GM19395 (cell line): ENCODE data around the gene OSTN.
"Not testable (repeated sequence)": the region's sequence is repeated elsewhere in the genome, so short reads cannot be mapped to it uniquely, and the experiment has no call there.

Experiments used
- ATAC-seq: cut with Tn5 transposase; IDR thresholded peaks from one replicate; pipeline ENCODE4 v1.9.1; 2021; ENCODE audit warnings: mild to moderate bottlenecking, moderate library complexity; ENCODE audit not compliant: unreplicated experiment

The OSTN gene, protein sequence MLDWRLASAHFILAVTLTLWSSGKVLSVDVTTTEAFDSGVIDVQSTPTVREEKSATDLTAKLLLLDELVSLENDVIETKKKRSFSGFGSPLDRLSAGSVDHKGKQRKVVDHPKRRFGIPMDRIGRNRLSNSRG

DNA sequence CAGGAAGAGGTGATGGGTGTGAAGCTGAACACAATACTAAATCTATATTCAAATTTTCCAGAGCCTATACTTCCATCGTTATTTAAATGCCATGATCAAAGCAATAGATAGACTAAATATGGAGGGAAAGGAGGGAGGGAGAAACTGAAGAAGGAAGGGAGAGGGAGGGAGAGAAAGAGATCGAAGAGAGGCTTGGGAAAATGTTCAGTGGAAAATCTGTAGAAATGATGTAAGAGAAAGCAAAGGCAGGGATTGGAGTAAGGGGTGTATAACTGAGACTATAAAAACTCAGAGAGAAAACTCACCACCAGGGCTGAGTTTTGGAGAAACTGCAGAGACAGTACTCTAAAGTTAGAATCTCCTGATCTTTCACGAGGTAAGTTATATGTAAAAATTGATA, at the start of gene OSTN:
TSS of gene OSTN (plus strand) at position 310 of the 400 bp plus-strand sequence. CDS start 13,292 bp downstream, outside the sequence.
- no peak for ATAC-seq

DNA sequence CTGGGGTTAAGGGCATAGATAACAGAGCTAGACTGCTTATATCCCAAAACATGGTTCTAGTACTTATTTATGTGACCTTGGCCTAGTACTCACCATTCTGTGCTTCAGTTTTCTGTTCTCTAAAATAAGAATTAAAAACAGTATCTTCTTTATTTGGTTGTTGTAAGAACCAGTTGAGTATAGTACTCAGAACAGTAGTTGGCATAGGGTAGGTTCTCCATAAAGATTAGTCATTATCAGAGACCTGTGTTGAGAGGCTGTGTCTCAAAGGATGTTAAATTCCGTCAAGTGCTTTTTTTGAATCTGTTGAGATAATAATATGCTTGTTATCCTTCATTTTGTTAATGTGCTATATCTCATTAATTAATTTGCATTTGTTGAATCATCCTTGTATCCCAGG, 47.4 kb upstream of the OSTN start:
- ATAC-seq = no peak

DNA sequence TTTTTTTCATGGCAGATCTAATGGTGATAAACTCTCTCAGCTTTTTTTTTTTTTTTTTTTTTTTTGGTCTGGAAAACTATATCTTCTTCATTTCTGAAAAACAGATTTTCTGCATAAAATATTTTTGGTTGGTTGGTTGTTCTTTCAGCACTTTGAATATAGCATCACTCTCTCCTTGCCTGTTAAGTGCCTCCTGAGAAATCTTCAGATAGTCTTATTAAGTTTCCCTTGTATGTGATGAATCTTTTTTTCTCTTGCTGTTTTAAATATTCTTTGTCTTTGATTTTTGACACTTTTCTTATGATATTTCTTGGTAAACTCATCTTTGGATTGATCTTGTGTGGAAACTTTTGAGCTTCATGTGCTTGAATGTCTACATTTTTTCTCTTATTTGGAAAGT, 44.2 kb upstream of the OSTN start:
- no peak for ATAC-seq

DNA sequence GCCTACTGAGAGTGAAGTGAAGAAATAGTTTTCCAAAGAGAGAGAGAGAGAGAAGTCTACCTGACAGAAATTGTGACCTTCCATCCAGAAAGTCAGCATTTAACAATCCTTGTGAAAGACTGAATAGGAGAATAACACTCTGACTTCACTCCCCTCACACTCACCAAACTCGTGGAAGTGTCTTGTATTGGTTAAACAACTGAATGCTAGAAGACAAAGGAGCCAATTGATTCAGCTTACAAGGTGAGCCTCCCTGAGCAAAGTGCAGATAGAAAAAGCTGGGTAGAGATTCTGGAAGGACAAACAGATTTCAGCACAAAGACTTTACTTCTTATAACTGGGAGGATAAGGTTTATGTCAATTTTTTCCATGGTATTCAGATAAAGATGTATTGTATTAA, 40.8 kb upstream of the OSTN start:
- ATAC-seq = no peak

DNA sequence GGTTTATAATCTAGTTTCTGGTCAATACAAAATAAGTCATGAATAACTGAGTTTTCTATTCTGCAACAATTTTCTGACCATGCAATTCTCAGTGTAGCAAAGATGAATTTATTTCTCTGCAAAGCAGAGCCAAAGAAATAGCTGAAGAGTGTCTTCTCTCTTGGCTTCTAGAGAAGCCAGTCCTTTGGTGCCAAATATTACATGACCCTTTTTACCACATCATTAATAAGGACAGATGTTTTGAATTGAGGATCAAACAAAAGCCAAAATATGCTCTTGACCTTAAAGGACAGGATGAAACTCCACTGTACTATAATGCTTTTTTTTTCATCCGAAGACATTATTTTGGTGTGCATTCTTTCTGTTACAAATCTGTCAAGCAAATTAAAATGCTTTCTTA, 40.2 kb upstream of the OSTN start:
- ATAC-seq = no peak

DNA sequence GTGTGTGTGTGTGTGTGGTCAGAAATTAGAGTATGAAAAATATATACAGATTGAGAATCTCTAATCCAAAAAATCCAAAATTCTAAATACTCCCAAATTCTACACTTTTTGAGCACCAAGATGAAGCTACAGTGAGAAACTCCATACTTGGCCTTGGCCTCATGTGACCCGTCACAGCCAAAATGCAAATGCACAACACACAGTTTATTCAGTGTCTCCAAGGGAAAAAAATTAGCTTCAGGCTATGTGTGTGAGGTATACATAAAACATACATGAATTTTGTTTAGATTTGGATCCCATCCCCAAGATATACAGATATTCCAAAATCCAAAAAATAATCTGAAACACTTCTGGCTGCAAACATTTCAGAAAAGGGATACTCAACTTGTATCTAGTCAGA, 33.2 kb upstream of the OSTN start:
- no peak for ATAC-seq

DNA sequence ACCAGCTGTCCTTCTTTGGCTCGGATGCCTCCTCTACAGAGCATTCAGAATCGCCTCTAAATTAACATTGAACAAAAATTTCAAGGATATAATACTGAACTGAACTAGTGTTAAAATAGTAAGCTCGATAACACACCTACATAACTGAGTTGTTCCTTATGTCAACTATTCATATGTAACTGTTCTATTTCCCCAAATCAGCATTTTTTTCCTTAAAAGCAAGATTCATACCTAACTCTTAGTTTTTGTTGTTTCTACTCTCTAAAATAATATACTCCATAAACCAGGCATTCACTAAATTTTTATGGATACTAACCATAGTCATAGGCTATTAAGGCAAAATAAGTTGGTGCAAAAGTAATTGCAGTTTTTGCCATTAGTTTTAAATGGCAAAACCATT, 32.7 kb upstream of the OSTN start:
- no peak for ATAC-seq

DNA sequence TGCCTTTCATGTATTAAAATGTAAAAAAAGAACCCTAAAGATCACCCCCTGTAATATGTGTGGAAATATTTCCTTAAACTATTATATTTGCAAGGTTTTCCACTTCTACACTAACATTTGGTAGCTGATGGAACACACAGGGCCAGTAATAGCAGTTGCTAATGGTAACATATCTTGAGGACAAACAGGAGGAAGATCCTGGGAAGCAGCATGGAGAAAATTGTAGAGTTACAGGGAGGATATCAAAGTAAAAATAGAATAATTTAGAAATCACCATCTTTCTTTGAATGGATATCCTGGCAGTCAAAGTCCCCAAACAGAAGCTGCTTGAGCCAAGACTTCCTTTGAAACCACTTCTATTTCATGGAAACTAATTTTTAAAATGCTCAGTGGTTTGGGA, 29.5 kb upstream of the OSTN start:
- ATAC-seq = no peak

DNA sequence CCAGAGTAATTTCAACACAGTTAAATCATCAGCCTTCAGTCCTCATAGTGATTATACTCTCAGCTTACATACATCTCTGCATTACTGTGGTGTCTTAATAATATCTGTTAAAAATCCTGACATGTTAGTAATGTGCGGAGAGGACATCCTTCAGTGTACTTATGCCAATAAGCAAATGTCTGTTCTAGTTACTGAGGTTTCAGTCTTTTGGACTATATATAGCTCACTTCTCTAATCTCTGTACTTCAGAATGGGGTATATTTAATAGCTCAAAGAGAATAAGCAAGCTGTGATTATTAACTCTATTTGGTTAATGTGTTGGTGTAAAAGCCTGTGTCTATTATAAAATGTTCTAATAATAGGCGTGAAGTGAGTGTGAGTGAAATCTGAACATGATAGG, 28.9 kb upstream of the OSTN start:
- peak; percentile 68 for ATAC-seq

DNA sequence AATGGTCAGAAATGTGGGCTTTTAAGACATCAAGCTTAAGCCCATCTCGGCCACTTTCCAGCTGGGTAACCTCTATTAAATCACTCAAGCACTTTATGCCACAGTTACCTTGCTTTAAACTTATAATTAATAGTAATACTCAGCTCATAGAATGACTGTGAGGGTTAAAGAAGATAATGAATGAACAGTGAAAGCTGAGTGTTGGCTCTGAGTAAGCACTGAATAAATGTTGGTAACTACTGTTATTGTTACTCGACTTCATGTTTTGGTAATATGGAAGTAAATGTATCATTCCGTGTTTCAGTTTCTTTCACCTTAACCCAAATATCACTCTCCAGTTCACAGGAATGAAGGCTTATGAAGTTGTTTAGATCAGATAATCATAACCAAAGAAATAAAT, 23.9 kb upstream of the OSTN start:
- ATAC-seq = no peak

DNA sequence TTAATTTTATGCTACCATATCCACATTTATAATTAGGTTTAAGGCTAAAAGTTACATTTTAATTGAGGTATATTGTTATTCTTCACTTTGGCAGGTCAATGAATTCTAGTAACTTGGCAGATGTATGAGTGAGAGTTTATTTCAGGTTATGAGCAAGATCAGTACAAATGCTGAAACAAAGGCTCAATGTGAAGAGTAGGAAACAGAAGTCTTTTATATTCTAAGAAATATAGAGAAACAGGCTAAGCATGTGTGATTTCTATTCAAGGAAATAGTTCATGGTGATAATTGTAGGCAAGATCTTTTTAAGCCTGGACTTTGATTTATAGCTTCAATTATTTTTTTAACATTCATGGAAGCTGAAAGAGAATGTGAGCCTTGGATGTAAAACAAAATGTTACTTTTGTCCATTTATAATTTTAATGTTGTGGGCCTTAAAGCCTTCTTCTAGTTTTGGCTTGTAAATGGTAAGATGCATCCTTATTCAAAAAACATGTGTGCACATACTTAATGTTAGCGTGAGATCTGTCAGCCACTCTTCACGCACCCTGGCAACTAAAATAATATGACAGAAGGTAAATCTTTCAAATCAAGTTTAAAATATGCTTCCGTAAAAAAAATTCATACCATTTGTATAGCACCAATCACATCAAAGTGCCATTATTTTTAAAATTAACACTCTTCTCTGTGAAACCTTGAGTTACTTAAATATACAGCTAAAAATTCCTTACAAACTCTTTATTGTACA, 22.8 kb upstream of the OSTN start:
- ATAC-seq = no peak

DNA sequence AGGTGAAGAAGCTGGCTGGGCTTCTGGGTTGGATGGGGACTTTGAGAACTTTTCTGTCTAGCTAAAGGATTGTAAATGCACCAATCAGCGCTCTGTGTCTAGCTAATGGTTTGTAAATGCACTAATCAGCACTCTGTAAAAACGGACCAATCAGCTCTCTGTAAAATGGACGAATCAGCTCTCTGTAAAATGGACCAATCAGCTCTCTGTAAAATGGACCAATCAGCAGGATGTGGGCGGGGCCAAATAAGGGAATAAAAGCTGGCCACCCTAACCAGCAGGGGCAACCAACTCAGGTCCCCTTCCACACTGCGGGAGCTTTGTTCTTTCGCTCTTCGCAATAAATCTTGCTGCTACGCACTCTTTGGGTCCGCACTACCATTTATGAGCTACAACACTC, 13.7 kb upstream of the OSTN start:
- ATAC-seq = not testable (repeated sequence)

DNA sequence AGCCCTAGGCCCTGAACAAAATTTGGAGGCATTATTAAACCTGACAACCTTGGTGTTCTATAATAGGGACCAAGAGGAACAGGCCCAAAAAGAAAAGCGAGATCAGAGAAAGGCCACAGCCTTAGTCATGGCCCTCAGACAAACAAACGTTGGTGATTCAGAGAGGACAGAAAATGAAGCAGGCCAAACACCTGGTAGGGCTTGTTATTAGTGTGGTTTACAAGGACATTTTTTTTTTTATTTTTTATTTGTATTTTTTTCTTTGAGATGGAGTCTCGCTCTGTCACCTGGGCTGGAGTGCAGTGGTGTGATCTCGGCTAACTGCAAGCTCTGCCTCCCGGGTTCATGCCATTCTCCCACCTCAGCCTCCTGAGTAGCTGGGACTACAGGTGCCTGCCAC, 10.8 kb upstream of the OSTN start:
- not testable (repeated sequence) for ATAC-seq

DNA sequence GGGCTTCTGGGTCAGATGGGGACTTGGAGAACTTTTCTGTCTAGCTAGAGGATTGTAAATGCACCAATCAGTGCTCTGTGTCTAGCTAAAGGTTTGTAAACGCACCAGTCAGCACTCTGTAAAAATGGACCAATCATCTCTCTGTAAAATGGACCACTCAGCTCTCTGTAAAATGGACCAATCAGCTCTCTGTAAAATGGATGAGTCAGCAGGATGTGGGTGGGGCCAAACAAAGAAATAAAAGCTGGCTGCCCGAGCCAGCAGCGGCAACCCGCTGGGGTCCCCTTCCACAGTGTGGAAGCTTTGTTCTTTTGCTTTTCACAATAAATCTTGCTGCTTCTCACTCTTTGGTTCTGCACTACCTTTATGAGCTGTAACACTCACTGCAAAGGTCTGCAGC, 6.8 kb upstream of the OSTN start:
- ATAC-seq = not testable (repeated sequence)

DNA sequence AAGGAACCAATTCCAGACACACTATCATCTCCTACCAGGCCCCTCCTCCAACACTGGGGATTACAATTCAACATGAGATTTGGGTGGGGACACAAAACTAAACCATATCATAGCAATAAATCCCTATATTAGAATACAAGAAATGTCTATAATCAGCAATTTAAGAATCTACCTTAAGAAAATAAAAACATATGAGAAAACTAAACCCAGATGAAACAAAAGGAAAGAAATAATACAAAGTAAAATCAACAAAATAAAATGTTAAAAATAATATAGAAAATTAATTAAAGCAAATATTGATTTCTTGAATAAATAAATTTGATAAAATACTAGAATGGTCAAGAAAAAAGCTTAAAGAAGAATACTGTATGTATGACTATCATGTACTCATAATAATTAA, 6.1 kb upstream of the OSTN start:
- ATAC-seq = no peak

DNA sequence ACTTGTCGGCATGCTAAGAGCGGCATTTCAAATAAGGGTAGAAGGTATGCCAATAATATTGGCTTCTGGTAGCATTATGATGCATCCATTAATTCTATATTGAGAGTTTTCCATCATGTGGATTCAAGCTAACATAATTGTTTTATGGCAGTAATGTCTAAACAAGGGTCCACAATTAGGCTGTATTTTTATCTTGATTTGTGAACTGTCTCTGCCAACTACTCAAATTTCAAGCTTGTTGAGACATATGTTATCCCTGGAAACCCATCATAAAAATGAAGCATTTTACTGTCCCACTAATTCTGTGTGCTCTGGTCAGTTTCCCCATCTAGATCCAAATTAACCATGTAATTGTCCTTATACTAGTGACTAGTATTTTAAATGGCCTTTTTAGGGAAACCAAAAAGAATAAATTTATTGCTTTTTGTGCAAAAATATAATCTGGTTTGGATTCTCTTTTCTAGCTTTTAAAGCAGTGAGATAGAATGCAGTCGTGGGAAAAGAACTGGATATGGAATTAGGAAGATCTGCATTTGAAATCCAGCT, 1.2 kb upstream of the OSTN start:
- ATAC-seq = no peak

DNA sequence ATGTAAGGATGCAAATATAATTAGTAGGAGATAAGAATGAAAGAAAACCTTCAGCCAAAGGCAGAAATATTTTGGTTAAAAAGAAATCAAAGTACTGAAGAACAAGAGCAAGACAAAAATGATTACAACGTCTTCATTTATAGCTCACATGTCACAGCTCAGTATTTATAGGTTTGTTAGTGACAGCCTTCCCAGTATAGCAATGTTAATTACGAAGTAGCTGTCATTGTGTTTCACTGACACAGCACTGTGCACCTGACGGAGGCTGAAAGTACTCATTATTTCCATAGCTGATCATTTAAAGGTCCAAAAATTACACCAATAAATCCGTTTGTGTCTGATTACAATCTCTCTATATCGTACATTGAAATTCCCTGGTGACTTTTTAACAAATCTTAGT, 561 bp upstream of the OSTN start:
- no peak for ATAC-seq

DNA sequence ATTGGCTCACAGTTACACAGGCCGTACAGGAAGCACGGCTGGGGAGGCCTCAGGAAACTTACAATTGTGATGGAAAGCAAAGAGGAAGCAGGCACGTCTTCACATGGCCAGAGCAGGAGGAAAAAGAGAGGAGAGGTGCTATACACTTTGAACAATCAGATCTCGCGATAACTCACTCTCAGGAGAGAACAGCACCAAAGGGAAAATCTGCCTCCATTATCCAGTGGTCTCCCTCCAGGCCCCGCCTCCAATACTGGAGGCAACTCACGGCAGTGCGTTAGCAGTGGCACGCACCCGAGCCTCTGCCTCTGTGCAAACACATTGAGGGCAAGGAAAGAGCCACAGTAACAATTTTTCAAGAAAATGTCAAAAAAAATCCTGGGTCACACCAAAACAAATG, 11.0 kb downstream of the OSTN start:
- no peak for ATAC-seq

DNA sequence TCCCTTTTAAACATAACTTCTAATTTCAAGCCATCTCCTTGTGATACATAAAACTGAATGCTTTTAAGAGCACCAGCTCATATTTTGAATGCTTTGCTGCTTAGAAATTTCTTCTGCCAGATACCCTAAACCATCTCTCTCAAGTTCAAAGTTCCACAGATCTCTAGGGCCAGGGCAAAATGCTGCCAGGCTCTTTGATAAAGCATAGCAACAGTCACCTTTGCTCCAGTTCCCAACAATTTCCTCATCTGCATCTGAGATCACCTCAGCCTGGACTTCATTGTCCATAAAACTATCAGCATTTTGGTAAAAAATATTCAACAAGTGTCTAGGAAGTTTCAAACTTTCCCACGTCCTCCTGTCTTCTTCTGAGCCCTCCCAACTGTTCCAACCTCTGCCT, 17.5 kb downstream of the OSTN start:
- ATAC-seq = no peak

DNA sequence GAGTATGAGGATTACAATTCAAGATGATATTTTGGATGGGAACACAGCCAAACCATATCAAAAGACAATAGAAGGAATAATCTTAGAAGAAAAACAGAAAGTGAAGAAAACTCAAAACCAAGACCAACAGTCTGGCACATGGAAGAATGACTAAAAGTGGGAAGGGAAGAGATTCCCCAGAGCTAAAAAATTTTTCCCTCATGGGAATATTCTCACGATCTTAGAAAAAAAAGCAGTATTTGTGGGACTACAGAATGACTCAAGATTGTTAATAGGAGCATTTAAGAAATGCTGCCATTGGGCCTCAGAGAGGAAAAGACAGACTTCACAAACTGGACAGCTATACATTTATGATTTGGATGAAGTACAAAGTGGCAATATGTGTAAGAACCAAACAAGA, 18.3 kb downstream of the OSTN start:
- no peak for ATAC-seq

DNA sequence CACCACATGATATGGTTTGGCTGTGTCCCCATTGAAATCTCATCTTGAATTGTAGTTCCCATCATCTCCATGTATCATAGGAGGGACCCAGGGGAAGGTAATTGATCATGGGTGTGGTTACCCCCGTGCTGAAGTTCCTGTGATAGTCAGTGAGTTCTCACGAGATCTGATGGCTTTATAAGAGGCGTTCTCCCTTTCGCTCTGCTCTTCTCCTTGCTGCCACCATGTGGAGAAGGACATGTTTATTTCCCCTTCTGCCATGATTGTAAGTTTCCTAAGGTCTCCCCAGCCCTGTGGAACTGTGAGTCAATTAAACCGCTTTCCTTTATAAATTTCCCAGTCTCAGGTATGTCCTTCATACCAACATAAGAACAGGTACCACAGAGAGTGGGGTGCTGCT, 21.9 kb downstream of the OSTN start:
- ATAC-seq = no peak

DNA sequence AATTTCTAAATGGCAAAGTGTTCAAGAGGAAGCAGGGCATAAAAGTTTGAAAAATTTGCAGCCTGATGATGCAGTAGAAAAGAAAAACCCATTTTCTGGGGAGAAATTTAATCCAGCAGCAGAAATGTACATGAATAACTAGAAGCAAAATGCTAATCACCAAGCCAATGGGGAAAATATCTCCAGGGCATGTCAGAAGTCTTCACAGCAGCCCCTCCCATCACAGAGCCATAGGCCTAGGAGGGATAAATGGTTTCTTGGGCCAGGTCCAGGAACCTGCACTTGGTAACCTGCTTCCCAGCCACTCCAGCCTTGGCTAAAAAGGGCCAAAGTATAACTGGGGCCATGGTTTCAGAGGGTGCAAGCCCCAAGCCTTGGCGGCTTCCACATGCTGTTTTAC, 22.6 kb downstream of the OSTN start:
- no peak for ATAC-seq

DNA sequence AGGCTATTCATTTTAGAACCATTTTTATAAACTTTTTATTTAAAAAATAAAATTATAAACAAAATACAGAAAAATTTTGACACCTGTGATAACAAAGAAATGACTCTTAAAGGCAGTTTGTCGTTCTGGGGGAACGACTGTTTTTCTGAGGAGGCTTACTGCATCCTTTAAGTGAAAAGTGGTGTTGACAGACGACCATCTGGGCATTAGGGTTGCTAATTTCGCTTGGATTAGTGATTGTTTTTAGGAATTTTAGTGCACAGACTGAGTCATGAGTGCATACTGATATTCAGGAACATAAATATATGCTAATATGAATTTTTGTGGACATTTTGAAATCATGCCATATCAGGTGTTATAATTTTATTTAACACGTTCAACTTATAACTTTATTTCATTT, 28.5 kb downstream of the OSTN start:
- ATAC-seq = no peak
